ENCODE results near the gene APBB2.

DNA sequence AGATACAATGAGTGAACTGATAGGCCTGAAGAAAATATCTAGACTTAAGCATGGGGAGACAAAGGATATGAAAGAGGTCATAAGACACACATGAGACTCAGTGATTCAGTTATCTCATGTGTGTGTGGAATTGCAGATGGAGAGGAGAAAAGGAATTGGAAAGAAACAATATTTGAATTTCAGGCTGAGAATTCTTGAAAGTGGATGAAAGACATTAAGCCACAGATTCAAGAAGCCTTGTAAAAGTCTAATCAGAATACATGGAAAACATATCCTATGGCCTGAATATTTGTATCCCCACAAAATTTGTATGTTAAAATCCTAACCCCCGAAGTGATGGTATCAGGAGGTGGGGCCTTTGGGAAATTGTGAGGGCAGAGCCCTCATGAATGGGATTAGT is 436.3 kb downstream of the APBB2 start:
- no peak for TF ChIP-seq CTCF (IDR thresholded peaks at IDR 0.05)
- TF ChIP-seq POLR2A (IDR thresholded peaks at IDR 0.05): no peak
